HG03066 (cell line): ENCODE results near the gene PCDHB7.
"Not testable (repeated sequence)": the region's sequence is repeated elsewhere in the genome, so short reads cannot be mapped to it uniquely, and the experiment has no call there.

Experiments
- ATAC-seq: cut with Tn5 transposase; IDR thresholded peaks from one replicate; pipeline ENCODE4 v1.9.1; 2021; ENCODE audit warnings: low read depth; ENCODE audit not compliant: unreplicated experiment

Gene PCDHB7

GRCh38 chr5:141179876-141180275, 7.4 kb downstream of the PCDHB7 start:
- ATAC-seq = not testable (repeated sequence)

DNA sequence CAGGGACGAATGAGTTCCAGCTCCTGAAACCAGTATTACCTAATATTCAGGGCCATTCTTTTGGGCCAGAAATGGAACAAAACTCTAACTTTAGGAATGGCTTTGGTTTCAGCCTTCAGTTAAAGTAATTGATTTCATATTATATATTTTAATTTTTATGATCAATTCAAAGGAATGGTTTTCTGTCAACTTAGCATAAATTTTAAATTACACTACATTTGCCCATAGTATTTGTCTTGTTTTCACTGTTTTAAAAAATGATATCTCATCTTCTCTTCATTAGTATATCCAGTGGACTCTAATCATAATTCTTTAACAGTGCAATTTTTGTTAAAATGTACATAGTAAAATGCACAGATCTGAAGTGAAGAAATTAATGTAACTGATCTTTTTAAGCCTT, 7.9 kb downstream of the PCDHB7 start:
- no peak for ATAC-seq

- ATAC-seq = no peak
Measured at GRCh38 chr5:141182248-141182647, 9.8 kb downstream of the PCDHB7 start, which contains the start of gene PCDHB16. PCDHB16 (plus strand) TSS chr5:141182387; CDS start chr5:141182560, 173 bp downstream.

DNA sequence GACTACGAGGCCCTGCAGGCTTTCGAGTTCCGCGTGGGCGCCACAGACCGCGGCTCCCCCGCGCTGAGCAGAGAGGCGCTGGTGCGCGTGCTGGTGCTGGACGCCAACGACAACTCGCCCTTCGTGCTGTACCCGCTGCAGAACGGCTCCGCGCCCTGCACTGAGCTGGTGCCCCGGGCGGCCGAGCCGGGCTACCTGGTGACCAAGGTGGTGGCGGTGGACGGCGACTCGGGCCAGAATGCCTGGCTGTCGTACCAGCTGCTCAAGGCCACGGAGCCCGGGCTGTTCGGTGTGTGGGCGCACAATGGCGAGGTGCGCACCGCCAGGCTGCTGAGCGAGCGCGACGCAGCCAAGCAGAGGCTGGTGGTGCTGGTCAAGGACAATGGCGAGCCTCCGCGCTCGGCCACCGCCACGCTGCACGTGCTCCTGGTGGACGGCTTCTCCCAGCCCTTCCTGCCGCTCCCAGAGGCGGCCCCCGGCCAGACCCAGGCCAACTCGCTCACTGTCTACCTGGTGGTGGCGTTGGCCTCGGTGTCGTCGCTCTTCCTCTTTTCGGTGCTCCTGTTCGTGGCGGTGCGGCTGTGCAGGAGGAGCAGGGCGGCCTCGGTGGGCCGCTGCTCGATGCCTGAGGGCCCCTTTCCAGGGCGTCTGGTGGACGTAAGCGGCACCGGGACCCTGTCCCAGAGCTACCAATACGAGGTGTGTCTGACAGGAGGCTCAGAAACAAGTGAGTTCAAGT, 11.8 kb downstream of the PCDHB7 start:
- ATAC-seq = not testable (repeated sequence)

DNA sequence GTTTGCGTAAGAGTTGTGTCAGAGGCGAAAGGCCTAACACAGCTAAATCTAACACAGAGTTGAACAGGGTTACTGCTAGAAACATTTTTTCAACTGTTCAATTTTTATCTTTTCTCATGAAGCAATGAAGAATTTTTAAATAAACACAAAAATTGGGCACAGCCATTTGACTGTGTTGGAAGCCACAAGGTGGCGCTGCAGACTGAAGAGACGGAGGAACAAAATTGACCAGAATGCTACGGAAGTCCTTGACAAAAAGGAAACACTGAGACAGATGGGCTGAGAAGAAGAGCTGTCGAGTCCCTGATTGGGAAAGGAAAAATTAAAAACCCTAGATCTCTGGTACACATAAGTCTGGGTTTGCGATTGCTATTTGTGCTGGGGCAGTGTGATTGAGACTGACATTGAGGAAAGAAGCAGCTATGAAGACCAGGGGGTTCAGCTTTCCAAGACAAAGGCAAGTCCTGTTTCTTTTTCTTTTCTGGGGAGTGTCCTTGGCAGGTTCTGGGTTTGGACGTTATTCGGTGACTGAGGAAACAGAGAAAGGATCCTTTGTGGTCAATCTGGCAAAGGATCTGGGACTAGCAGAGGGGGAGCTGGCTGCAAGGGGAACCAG, 14.6 kb downstream of the PCDHB7 start, which contains the start of gene PCDHB9:
PCDHB9 (plus strand) TSS at position 265 of the 616 bp plus-strand sequence; CDS start at position 423, 158 bp downstream.
- ATAC-seq = no peak

DNA sequence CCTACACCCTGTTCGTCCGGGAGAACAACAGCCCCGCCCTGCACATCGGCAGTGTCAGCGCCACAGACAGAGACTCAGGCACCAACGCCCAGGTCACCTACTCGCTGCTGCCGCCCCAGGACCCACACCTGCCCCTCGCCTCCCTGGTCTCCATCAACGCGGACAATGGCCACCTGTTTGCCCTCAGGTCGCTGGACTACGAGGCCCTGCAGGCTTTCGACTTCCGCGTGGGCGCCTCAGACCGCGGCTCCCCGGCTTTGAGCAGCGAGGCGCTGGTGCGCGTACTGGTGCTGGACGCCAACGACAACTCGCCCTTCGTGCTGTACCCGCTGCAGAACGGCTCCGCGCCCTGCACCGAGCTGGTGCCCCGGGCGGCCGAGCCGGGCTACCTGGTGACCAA, 16.2 kb downstream of the PCDHB7 start:
- ATAC-seq = not testable (repeated sequence)

- not testable (repeated sequence) for ATAC-seq
Measured at GRCh38 chr5:141189131-141189530, 16.7 kb downstream of the PCDHB7 start.

- no peak for ATAC-seq
Measured at GRCh38 chr5:141192110-141192725, 19.8 kb downstream of the PCDHB7 start, which contains the start of gene PCDHB10. PCDHB10 (plus strand) TSS chr5:141192353; CDS start chr5:141192553, 200 bp downstream.

DNA sequence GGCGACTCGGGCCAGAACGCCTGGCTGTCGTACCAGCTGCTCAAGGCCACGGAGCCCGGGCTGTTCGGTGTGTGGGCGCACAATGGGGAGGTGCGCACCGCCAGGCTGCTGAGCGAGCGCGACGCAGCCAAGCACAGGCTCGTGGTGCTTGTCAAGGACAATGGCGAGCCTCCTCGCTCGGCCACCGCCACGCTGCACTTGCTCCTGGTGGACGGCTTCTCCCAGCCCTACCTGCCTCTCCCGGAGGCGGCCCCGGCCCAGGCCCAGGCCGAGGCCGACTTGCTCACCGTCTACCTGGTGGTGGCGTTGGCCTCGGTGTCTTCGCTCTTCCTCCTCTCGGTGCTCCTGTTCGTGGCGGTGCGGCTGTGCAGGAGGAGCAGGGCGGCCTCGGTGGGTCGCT, 21.9 kb downstream of the PCDHB7 start:
- not testable (repeated sequence) for ATAC-seq

GRCh38 chr5:141196363-141196762, 23.9 kb downstream of the PCDHB7 start:
- no peak for ATAC-seq

- no peak for ATAC-seq
Measured at GRCh38 chr5:141199359-141200235, 27.2 kb downstream of the PCDHB7 start, which contains the start of gene PCDHB11. PCDHB11 (plus strand) TSS chr5:141199627; CDS start chr5:141199775, 148 bp downstream.

GRCh38 chr5:141201126-141201525, 28.7 kb downstream of the PCDHB7 start:
- not testable (repeated sequence) for ATAC-seq

DNA sequence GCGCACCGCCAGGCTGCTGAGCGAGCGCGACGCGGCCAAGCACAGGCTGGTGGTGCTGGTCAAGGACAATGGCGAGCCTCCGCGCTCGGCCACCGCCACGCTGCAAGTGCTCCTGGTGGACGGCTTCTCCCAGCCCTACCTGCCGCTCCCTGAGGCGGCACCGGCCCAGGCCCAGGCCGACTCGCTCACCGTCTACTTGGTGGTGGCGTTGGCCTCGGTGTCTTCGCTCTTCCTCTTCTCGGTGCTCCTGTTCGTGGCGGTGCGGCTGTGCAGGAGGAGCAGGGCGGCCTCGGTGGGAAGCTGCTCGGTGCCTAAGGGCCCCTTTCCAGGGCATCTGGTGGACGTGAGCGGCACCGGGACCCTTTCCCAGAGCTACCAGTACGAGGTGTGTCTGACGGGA, 29.2 kb downstream of the PCDHB7 start:
- ATAC-seq = not testable (repeated sequence)

DNA sequence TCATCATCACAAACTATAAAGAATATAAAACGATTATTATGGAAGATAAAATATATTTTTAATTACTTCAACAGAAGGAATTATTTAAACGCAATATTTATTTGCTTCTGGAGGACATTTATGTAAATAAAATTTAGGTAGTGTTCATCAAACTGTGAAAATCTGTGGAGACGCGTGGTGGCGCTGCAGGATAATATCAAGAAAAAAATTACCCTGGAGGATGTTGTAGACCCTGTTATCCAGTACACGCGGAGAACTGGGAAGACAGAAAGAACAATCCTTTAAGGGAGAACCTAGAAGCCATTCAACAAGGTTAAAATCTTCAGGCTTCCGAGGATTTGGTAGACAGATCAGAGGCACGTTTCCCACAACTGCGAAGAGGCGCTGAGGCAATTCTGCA, 36.0 kb downstream of the PCDHB7 start, which contains the start of gene PCDHB12:
PCDHB12 (plus strand) TSS at position 242 of the 400 bp plus-strand sequence. CDS start 189 bp downstream, outside the sequence.
- no peak for ATAC-seq

- not testable (repeated sequence) for ATAC-seq
Measured at GRCh38 chr5:141210281-141210680, 37.8 kb downstream of the PCDHB7 start.

GRCh38 chr5:141210849-141211248, 38.4 kb downstream of the PCDHB7 start:
- not testable (repeated sequence) for ATAC-seq

GRCh38 chr5:141213656-141214339, 41.4 kb downstream of the PCDHB7 start, which contains the start of gene PCDHB13:
PCDHB13 (plus strand) TSS chr5:141213919; CDS start chr5:141214124, 205 bp downstream.
- ATAC-seq = not testable (repeated sequence)

DNA sequence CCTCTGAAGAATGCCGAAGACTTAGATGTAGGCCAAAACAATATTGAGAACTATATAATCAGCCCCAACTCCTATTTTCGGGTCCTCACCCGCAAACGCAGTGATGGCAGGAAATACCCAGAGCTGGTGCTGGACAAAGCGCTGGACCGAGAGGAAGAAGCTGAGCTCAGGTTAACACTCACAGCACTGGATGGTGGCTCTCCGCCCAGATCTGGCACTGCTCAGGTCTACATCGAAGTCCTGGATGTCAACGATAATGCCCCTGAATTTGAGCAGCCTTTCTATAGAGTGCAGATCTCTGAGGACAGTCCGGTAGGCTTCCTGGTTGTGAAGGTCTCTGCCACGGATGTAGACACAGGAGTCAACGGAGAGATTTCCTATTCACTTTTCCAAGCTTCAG, 42.1 kb downstream of the PCDHB7 start:
- ATAC-seq = not testable (repeated sequence)

GRCh38 chr5:141215504-141215903, 43.1 kb downstream of the PCDHB7 start:
- not testable (repeated sequence) for ATAC-seq
